CD14-positive monocyte (primary cell): Measurements from ENCODE around the gene PTPRE. TPM values are rescaled to one million over a fixed set of nuclear protein-coding genes. Genes with fewer than 3 reads are reported as not detected.

Source experiments
- DNase-seq, 3 donors: peaks; one replicate each; pipeline ENCODE4 v3.0.0-alpha.2; 2011 to 2022
- H2AFZ ChIP-seq: 2 replicates; pipeline ENCODE4 v1.6.0; 2012; ENCODE audit warnings: mild to moderate bottlenecking, low read depth, low read length, inconsistent platforms; ENCODE audit not compliant: insufficient read depth, poor library complexity, severe bottlenecking
- H3K27ac ChIP-seq, 2 donors: 1 replicate in 1 of 2; 2 replicates in 1 of 2; pipeline ENCODE4 v1.5.1; 2012 to 2013; ENCODE audit warnings: low read length in 2 of 2, control low read depth in 1 of 2, inconsistent platforms in 1 of 2, low read depth in 1 of 2, mild to moderate bottlenecking in 1 of 2
- H3K27me3 ChIP-seq, 2 donors: one replicate each; pipeline versions ENCODE4 v1.6.0 to v1.6.1; 2011 to 2013; ENCODE audit warnings: low read length in 2 of 2; ENCODE audit not compliant: control insufficient read depth in 2 of 2, insufficient read depth in 2 of 2
- H3K36me3 ChIP-seq, 2 donors: replicated peaks in 1 of 2; 1 replicate in 1 of 2; 2 replicates in 1 of 2; pipeline versions ENCODE4 v1.5.1 to v1.6.1; 2012 to 2013; ENCODE audit warnings: low read length in 2 of 2, control low read depth in 1 of 2, inconsistent platforms in 1 of 2, mild to moderate bottlenecking in 1 of 2; ENCODE audit not compliant: insufficient read depth in 2 of 2, control insufficient read depth in 1 of 2
- H3K4me1 ChIP-seq, 2 donors: 1 replicate in 1 of 2; 2 replicates in 1 of 2; pipeline versions ENCODE4 v1.5.1 to v1.6.1; 2012 to 2013; ENCODE audit warnings: low read length in 2 of 2, control low read depth in 1 of 2, inconsistent platforms in 1 of 2, mild to moderate bottlenecking in 1 of 2, moderate library complexity in 1 of 2; ENCODE audit not compliant: insufficient read depth in 2 of 2, control insufficient read depth in 1 of 2
- H3K4me2 ChIP-seq: replicated peaks from 2 replicates; pipeline ENCODE3; 2012; ENCODE audit warnings: low read length, moderate library complexity, mild to moderate bottlenecking; ENCODE audit not compliant: poor library complexity, severe bottlenecking; ENCODE audit errors: extremely low read depth
- H3K4me3 ChIP-seq, 3 experiments: fragments of 200-600 bp in 1 of 3; sonication (generic) in 1 of 3; replicated peaks in 1 of 3; 1 replicate in 2 of 3; 2 replicates in 1 of 3; pipeline ENCODE4 v1.5.1; 2011 to 2013; ENCODE audit warnings: low read length in 3 of 3, mild to moderate bottlenecking in 3 of 3, control low read depth in 2 of 3, low read depth in 2 of 3, inconsistent platforms in 1 of 3, moderate library complexity in 1 of 3
- H3K79me2 ChIP-seq: 2 replicates; pipeline ENCODE4 v1.6.0; 2012; ENCODE audit warnings: mild to moderate bottlenecking, control low read depth, inconsistent platforms, low read length, moderate library complexity; ENCODE audit not compliant: insufficient read depth
- H3K9ac ChIP-seq: 2 replicates; pipeline ENCODE4 v1.6.0; 2017; ENCODE audit warnings: low read length, mild to moderate bottlenecking; ENCODE audit not compliant: insufficient read depth, poor library complexity, severe bottlenecking
- H3K9me3 ChIP-seq, 2 donors: replicated peaks in 1 of 2; 1 replicate in 1 of 2; 2 replicates in 1 of 2; pipeline versions ENCODE4 v1.5.1 to v1.6.1; 2012 to 2013; ENCODE audit warnings: low read length in 2 of 2, control low read depth in 1 of 2; ENCODE audit not compliant: control insufficient read depth in 1 of 2, insufficient read depth in 1 of 2
- H4K20me1 ChIP-seq: 2 replicates; pipeline ENCODE4 v1.6.0; 2012; ENCODE audit warnings: mild to moderate bottlenecking, low read length, control low read depth, moderate library complexity; ENCODE audit not compliant: insufficient read depth
- H3K27ac Mint-ChIP-seq, 7 donors: one replicate each; pipeline ENCODE4 v1.8.0; 2020; ENCODE audit warnings: mild to moderate bottlenecking in 7 of 7, mixed read lengths in 7 of 7, moderate library complexity in 6 of 7, inconsistent platforms in 2 of 7
- H3K27me3 Mint-ChIP-seq, 3 donors: one replicate each; pipeline ENCODE4 v1.8.0; 2021 to 2022; ENCODE audit warnings: low read depth in 3 of 3, mild to moderate bottlenecking in 3 of 3, mixed read lengths in 3 of 3, moderate library complexity in 3 of 3, inconsistent platforms in 1 of 3
- H3K36me3 Mint-ChIP-seq, 2 donors: one replicate each; pipeline ENCODE4 v1.8.0; 2020; ENCODE audit warnings: mixed read lengths in 2 of 2, inconsistent platforms in 1 of 2, mild to moderate bottlenecking in 1 of 2
- H3K4me1 Mint-ChIP-seq: one replicate; pipeline ENCODE4 v1.8.0; 2020; ENCODE audit warnings: mild to moderate bottlenecking, mixed read lengths
- H3K4me3 Mint-ChIP-seq, 2 donors: one replicate each; pipeline ENCODE4 v1.8.0; 2020; ENCODE audit warnings: mild to moderate bottlenecking in 2 of 2, mixed read lengths in 2 of 2, moderate library complexity in 1 of 2
- H3K9me3 Mint-ChIP-seq, 7 donors: one replicate each; pipeline ENCODE4 v1.8.0; 2020 to 2022; ENCODE audit warnings: mixed read lengths in 7 of 7, mild to moderate bottlenecking in 6 of 7, moderate library complexity in 6 of 7, inconsistent platforms in 2 of 7
- WGBS: methylation state at CpG from one replicate; pipeline ENCODE4 v1.1.5; 2013; ENCODE audit warnings: missing lambda C conversion rate; ENCODE audit not compliant: insufficient coverage; 5-methylcytosine and 5-hydroxymethylcytosine counted together
- intact Hi-C, 2 donors: fragments of 100-400 bp; cut with micrococcal nuclease; formaldehyde crosslinking; loops; one replicate each; pipeline versions ENCODE4 v1.15.0 to v1.15.1; 2023
- polyA plus RNA-seq, 3 donors: library from polyadenylated mRNA; depleted of rRNA in 1 of 3; unstranded in 2 of 3; stranded (reverse) in 1 of 3; fragments of 300-500 nt in 2 of 3; fragments of >200 nt in 1 of 3; fragmentation: Illumina TruSeq in 2 of 3; gene quantifications; 1 replicate in 2 of 3; 2 replicates in 1 of 3; pipeline ENCODE4 v1.2.3, GENCODE V29; 2012 to 2021
- TF ChIP-seq, protein P1 (sequence below): fragments of 200-600 bp; IDR thresholded peaks from one replicate; pipeline ENCODE4 v1.8.0; 2022; ENCODE audit warnings: antibody characterized with exemption, mild to moderate bottlenecking

Gene PTPRE
- polyA plus RNA-seq, 3 donors: 95.2 to 271 (median 125) TPM

GRCh38 chr10:128054163-128054970 lies 147.5 kb downstream of the PTPRE start:
- peak; percentile 88 to 94 (median 92) for DNase-seq
- H3K36me3 Mint-ChIP-seq: peaks cover 91 to 96% of the 10 kb centered on the region in 2 donors

More at GRCh38 chr10:128054163-128054970, 147.5 kb downstream of the PTPRE start:
- peak overlapping the region; percentile 41 to 60 for H3K4me3 Mint-ChIP-seq
- intact Hi-C loops: loop anchor here in 1 of 2 donors (1.0 kb wide), 1 partner anchor 9 kb away; no protein-coding TSS in a partner anchor
- peak overlapping the region; percentile 41 for H3K9ac ChIP-seq
- H3K27ac Mint-ChIP-seq: peak overlapping the region; percentile 97 to 100 (median 98)
- peaks cover 94% of the 10 kb centered on the region for H4K20me1 ChIP-seq
- peaks cover 69 to 78% of the 10 kb centered on the region in 2 donors for H3K36me3 ChIP-seq
- peak overlapping the region; percentile 45 for H3K4me2 ChIP-seq
- TF ChIP-seq, protein P1, sequence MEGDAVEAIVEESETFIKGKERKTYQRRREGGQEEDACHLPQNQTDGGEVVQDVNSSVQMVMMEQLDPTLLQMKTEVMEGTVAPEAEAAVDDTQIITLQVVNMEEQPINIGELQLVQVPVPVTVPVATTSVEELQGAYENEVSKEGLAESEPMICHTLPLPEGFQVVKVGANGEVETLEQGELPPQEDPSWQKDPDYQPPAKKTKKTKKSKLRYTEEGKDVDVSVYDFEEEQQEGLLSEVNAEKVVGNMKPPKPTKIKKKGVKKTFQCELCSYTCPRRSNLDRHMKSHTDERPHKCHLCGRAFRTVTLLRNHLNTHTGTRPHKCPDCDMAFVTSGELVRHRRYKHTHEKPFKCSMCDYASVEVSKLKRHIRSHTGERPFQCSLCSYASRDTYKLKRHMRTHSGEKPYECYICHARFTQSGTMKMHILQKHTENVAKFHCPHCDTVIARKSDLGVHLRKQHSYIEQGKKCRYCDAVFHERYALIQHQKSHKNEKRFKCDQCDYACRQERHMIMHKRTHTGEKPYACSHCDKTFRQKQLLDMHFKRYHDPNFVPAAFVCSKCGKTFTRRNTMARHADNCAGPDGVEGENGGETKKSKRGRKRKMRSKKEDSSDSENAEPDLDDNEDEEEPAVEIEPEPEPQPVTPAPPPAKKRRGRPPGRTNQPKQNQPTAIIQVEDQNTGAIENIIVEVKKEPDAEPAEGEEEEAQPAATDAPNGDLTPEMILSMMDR: no peak
- H3K4me1 Mint-ChIP-seq: peaks cover 91% of the 10 kb centered on the region
- WGBS: 68% methylated on average over 9 of the region's 16 CpGs
- peaks cover 0 to 13% (median 0%) of the 10 kb centered on the region in 3 donors for H3K27me3 Mint-ChIP-seq
- H3K79me2 ChIP-seq: peaks cover 89% of the 10 kb centered on the region
- peaks cover 93 to 98% of the 10 kb centered on the region in 2 donors for H3K4me1 ChIP-seq
- no peak overlapping the region for H2AFZ ChIP-seq
- H3K9me3 Mint-ChIP-seq: peaks cover 0 to 1% (median 0%) of the 10 kb centered on the region in 7 donors
- peak overlapping the region in 1 of 3 experiments; percentile 46 for H3K4me3 ChIP-seq
- peak overlapping the region; percentile 87 to 94 for H3K27ac ChIP-seq
- no peaks in the 10 kb centered on the region for H3K27me3 ChIP-seq
- no peaks in the 10 kb centered on the region for H3K9me3 ChIP-seq
